ENCODE measurements around the gene TMPRSS15. TPM values are rescaled to one million over a fixed set of nuclear protein-coding genes. Genes with fewer than 3 reads are reported as not detected.

TMPRSS15 gene
- polyA plus RNA-seq, 2 of the 4 experiments (the other 2 are of a cell fraction), result 0.14 TPM; not detected in 1

GRCh38 chr21:18220498-18220897, 183.1 kb downstream of the TMPRSS15 start:
- DNase-seq (ENCODE audit: low read depth in 1 of 2, low spot score in 1 of 2) (no peak), FAIRE-seq (no peak), ATAC-seq (no peak)
- ChIA-PET POLR2A (no interaction called here), CTCF (no interaction called here)
- Histone ChIP-seq H3K4me2 (no peak overlapping the region), H3K4me3 (no peak overlapping the region), H3K27ac (no peak overlapping the region), H3K4me1 (no peaks in the 10 kb centered on the region), H3K9me3 (no peaks in the 10 kb centered on the region)
- no peak for TF ChIP-seq CBX8 (IDR thresholded peaks at IDR 0.05)
- TF ChIP-seq USF2 (IDR thresholded peaks at IDR 0.05), result no peak
- no peak for TF ChIP-seq RFX5 (IDR thresholded peaks at IDR 0.05)
- TF ChIP-seq HEYL (CRISPR knock-in tag; IDR thresholded peaks at IDR 0.05), result no peak
- TF ChIP-seq RARB (CRISPR knock-in tag; IDR thresholded peaks at IDR 0.05), result no peak

Other genes with a start within 250 kb of the TMPRSS15 start
- not detected in 2 replicates for gene CHODL, start 159.0 kb downstream of the TMPRSS15 start, polyA plus RNA-seq (2011; rRNA removed)
- not detected in 3 replicates for gene CHODL, start 159.0 kb downstream of the TMPRSS15 start, polyA plus RNA-seq (2017; fragmentation: RNase III; extraction: RNeasy Plus Mini Kit Qiagen cat#74134 plus additional on column Dnase treatment)